ENCODE results near the gene GIMAP6. TPM values are rescaled to one million over a fixed set of nuclear protein-coding genes. Genes with fewer than 3 reads are reported as not detected.
"Not testable (repeated sequence)": the region's sequence is repeated elsewhere in the genome, so short reads cannot be mapped to it uniquely, and the experiment has no call there.

The GIMAP6 gene
- polyA plus RNA-seq (ENCODE audit: insufficient read length in 4 of 4): 10 to 100 TPM; 13.1 to 17.6 (median 15.6) TPM

DNA sequence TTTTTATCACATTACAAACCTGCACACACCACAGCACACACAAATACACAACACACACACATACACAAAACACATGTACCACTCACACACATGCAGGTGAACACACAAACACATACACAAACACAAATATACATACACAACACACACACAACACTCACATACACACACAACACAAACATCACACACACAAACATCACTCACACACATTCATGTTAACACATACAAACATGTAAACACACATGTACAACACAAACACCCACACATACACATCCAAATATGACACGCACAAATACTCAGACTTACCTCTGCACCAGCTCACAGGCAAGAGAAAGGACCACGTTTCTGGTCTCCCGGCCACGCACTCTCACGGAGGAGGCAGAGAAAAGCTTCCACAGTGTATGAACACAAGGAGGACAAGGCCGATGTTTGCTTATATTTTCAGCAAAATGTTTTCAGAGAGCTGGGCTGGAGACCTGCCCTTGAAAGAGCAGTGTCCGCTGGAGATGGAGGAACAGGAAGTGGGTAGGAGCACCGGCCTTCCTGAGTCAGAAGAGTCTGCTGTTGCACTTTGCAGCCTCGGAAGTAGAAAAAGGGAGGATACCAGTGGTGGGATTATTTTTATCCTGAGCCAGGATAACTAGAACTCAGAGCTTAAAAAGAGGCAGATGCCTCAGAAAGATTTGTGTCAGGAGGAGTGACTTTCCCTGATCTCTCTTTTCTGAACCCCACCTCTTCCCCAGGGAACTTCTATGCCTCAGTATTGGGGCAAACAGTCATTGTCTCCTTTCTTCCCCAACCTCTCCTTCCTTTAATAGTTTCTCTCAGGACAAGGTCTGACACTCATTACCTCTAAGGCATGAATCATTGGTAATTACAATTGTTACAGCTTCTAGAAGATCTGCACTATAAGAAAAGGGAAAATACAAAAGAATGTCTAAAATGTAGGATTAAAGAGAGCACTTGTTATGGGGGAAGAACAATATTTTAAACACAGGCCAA lies at the start of gene GIMAP6:
TSS of gene GIMAP6 (minus strand) at position 520 of the 999 bp plus-strand sequence. CDS start 2,243 bp downstream, outside the sequence.
- no peak for DNase-seq (ENCODE audit: low read depth in 4 of 4, low spot score in 2 of 4)

GRCh38 chr7:150680364-150680763 lies 48.2 kb upstream of the GIMAP6 start:
- DNase-seq (ENCODE audit: low read depth in 4 of 4, low spot score in 2 of 4): not testable (repeated sequence)

DNA sequence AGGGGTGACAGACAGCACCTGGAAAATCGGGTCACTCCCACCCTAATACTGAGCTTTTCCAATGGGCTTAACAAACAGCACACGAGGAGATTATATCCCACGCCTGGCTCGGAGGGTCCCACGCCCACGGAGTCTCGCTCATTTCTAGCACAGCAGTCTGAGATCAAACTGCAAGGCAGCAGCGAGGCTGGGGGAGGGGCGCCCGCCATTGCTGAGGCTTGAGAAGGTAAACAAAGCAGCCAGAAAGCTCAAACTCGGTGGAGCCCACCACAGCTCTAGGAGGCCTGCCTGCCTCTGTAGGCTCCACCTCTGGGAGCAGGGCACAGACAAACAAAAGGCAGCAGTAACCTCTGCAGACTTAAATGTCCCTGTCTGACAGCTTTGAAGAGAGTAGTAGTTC lies 46.4 kb upstream of the GIMAP6 start:
- DNase-seq (ENCODE audit: low read depth in 4 of 4, low spot score in 2 of 4): not testable (repeated sequence)

DNA sequence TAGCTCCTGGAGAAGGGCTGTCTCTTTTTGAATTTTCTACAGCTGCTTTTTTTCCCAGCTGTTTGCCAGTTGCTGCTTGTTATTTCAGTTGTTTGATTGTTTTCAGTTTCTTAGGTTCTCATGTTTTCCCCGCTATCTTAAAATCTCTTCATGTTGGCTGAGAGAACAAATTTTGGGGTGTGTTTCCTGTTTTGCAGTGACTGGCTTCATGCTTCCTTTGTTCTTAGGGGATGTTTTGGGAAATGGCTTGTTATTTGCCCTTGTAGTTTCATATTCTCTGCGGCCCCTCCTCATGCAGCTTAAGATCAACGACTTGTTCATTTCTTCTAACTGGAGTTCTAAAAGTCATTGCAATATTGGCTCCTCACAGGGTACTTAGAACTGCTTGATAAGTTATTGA lies 44.7 kb upstream of the GIMAP6 start:
- DNase-seq (ENCODE audit: low read depth in 4 of 4, low spot score in 2 of 4): not testable (repeated sequence)

- not testable (repeated sequence) for DNase-seq (ENCODE audit: low read depth in 4 of 4, low spot score in 2 of 4)
Measured at GRCh38 chr7:150676276-150676675, 44.1 kb upstream of the GIMAP6 start.

- DNase-seq (ENCODE audit: low read depth in 4 of 4, low spot score in 2 of 4): no peak
Measured at GRCh38 chr7:150675714-150676113, 43.5 kb upstream of the GIMAP6 start.

- not testable (repeated sequence) for DNase-seq (ENCODE audit: low read depth in 4 of 4, low spot score in 2 of 4)
Measured at GRCh38 chr7:150671798-150672585, 39.8 kb upstream of the GIMAP6 start.

DNA sequence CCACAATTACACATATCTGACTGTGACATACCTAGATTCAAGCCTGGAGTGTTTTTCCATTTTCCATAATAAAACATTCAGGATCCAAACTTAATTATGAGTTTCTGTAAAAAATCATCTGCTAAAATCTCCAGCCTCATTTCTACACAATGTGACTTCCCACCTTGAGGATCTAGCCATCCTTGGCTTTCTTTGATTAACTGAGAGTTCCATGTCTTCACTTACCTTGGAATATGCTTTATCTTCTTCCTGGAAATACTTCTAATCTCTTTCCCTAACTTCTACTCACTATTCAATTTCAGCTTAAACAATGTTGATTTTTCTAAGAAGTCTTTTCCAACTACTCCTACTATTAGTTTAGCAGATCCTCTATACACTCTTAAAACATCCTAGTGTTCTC lies 36.8 kb upstream of the GIMAP6 start:
- DNase-seq (ENCODE audit: low read depth in 4 of 4, low spot score in 2 of 4): no peak

- no peak for DNase-seq (ENCODE audit: low read depth in 4 of 4, low spot score in 2 of 4)
Measured at GRCh38 chr7:150668472-150668911, 36.3 kb upstream of the GIMAP6 start.

DNA sequence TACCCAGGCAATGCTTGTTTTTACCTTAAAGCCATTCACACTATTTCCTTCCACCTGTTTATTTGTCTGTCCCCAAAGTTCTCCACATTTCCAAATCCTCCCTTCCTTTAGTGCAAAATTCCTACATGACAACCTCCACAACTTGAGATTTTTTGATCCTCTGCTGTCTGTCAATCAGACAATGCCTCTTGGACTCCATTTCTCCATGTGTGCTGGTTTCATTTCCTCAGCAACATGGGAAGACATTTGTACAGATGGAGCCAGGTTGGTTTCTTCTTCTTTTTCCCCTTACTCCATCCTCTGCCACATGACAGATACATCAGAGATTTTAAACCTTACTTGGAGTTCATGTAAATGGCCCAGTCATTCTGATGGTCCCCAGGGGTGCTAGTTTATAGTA lies 34.2 kb upstream of the GIMAP6 start:
- DNase-seq (ENCODE audit: low read depth in 4 of 4, low spot score in 2 of 4): no peak

GRCh38 chr7:150665896-150666295 lies 33.7 kb upstream of the GIMAP6 start:
- no peak for DNase-seq (ENCODE audit: low read depth in 4 of 4, low spot score in 2 of 4)

DNA sequence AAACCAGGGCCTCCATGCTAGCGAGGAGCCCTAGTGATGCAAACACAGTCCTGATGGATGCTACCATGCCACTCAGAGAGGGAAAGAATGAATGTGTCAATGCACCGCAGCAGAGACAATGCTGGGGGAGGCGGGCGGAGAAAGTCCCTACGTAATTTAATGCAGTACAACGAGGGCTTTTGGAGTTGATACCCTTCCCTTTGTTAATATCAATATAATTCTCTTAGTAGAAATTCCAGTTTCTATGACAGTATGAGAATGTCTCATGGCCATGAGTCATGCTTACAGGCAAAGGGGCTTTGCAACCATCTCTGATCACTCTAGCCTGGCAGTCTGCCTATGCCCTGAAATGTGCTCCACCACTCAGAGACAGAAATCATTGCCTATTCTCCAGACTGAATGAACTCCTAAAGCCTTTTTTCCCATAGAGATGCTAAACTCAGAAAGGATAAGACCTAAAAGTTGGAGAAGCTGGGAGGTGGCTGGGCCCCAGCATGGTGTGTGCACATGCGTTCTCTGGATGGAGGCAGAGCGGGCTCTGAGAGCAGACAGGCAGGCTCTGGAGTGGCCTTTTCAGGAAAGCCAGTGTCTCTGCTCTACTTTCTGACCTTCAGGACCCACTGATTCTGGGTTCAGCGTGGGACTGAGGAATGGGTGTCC lies 33.0 kb upstream of the GIMAP6 start:
- no peak for DNase-seq (ENCODE audit: low read depth in 4 of 4, low spot score in 2 of 4)

DNA sequence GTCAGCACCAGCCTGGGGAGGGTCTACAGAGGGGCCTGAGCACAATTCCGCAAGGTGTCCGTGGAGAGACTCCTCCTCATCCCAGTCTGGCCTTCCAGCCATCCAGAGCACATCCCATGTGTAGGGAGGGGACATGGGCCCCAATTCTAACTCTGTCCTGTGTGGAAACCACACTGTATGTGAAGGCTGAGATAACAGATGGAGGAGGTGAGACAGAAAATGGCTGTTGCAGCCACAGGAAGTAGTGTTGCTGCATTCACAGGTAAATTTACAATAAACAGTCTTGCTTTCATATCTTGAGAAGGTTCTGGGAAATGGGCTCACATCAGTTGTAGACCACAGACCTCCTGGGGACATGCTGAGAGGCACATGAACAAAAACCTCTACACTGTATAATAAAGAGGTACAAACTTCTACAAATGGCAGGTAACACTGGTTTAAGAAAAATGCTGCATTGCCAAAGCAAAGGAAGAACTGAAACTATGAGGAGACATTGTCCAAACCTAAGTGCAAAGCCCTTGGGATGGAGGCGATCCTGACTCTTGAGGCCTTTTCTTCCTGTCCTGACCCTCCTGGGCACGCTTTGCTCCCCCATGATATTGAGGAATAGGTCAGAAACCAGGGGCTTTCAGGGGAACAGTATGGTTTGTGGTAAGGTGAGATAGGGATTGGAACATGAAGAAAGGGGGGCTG lies 31.8 kb upstream of the GIMAP6 start:
- DNase-seq (ENCODE audit: low read depth in 4 of 4, low spot score in 2 of 4): no peak

GRCh38 chr7:150662821-150663220 lies 30.6 kb upstream of the GIMAP6 start:
- not testable (repeated sequence) for DNase-seq (ENCODE audit: low read depth in 4 of 4, low spot score in 2 of 4)

GRCh38 chr7:150660939-150661613 lies 28.9 kb upstream of the GIMAP6 start:
- DNase-seq (ENCODE audit: low read depth in 4 of 4, low spot score in 2 of 4): no peak

DNA sequence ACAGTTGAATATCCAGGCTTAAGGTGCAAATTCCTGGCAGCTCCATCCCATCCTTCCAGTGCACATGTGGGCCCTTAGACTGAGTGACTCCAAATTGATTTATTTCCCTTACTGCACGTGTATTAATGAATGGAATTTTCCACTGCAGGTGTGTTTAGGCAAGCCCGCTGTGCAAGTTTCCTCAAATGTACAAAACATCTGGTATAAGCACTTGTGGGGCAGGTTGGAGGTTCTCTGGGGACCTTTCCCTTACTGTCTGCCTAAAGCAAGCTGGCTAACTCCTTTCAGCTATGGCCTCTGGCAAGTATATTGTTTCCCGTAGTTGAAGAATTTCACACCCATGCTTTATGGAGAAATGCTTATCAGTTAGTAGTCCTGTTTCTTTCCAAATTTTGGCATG lies 25.3 kb upstream of the GIMAP6 start:
- DNase-seq (ENCODE audit: low read depth in 4 of 4, low spot score in 2 of 4): no peak

DNA sequence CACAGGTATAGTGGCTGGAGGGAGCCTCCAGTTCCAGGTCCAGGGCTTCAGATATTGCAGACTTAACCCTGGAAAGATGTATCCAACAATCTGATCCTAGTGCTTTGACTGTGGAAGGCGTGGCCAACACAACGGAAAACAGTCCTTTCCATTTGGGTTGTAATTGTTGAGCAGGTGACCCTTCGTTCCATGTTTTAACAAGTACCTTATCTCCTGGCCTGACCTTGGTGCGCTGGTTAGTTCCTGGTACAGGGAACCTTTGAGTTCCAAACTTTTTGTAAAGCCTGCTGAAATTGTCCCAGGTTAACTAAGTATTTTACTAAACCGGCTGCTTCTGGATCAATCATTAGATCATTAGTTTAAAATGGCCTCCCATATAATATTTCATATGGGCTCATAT lies 23.9 kb upstream of the GIMAP6 start:
- no peak for DNase-seq (ENCODE audit: low read depth in 4 of 4, low spot score in 2 of 4)

- DNase-seq (ENCODE audit: low read depth in 4 of 4, low spot score in 2 of 4): no peak
Measured at GRCh38 chr7:150654692-150655091, 22.5 kb upstream of the GIMAP6 start.

DNA sequence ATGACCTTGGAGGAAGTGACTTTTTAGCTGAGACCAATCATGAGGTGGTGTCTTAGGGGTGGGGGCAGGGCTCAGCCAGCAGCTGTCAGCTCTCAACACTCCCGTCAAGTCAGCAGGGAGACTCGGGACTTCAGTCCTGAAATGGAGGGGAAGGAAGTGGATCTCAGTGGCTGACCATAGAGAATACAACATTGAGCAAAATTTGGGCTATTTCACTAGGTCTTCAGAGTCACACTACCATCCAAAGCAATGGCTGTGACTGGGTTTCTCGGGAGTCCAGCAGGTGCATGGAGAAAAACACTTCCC lies 16.8 kb upstream of the GIMAP6 start:
- no peak for DNase-seq (ENCODE audit: low read depth in 4 of 4, low spot score in 2 of 4)
